Astrocyte (in vitro differentiated cells and primary cell): ENCODE data around the gene CCSER1. TPM values are rescaled to one million over a fixed set of nuclear protein-coding genes. Genes with fewer than 3 reads are reported as not detected.

Experiments
- DNase-seq: peaks from one replicate; pipeline ENCODE4 v3.0.0-alpha.2; 2010; ENCODE audit warnings: low read depth
- FAIRE-seq: peaks from 2 replicates; lab custom pipeline; 2011; peaks lifted over from hg19 to GRCh38; lab: Jason Lieb, UNC
- H2AFZ ChIP-seq: 2 replicates; pipeline ENCODE4 v1.6.0; 2012; ENCODE audit warnings: low read depth, low read length, inconsistent platforms
- H3K27ac ChIP-seq: 2 replicates; pipeline ENCODE4 v1.5.1; 2011; ENCODE audit warnings: low read depth, low read length, inconsistent platforms
- H3K27me3 ChIP-seq: 2 replicates; pipeline ENCODE4 v1.6.0; 2011; ENCODE audit warnings: low read length, inconsistent platforms; ENCODE audit not compliant: insufficient read depth
- H3K36me3 ChIP-seq: 2 replicates; pipeline ENCODE4 v1.5.1; 2011; ENCODE audit warnings: low read length, inconsistent platforms; ENCODE audit not compliant: insufficient read depth
- H3K4me1 ChIP-seq: 2 replicates; pipeline ENCODE4 v1.5.1; 2011; ENCODE audit warnings: low read length, inconsistent platforms; ENCODE audit not compliant: insufficient read depth
- H3K4me2 ChIP-seq: 2 replicates; pipeline ENCODE4 v1.6.0; 2012; ENCODE audit warnings: low read length, inconsistent platforms
- H3K4me3 ChIP-seq: 2 replicates; pipeline ENCODE4 v1.5.1; 2011; ENCODE audit warnings: low read depth, mild to moderate bottlenecking, low read length, inconsistent platforms; ENCODE audit not compliant: insufficient read depth
- H3K79me2 ChIP-seq: 2 replicates; pipeline ENCODE4 v1.6.0; 2012; ENCODE audit warnings: mild to moderate bottlenecking, low read length, inconsistent platforms; ENCODE audit not compliant: insufficient read depth
- H3K9ac ChIP-seq: 2 replicates; pipeline ENCODE4 v1.6.0; 2012; ENCODE audit warnings: mild to moderate bottlenecking, low read length, inconsistent platforms
- H3K9me3 ChIP-seq: 2 replicates; pipeline ENCODE4 v1.5.1; 2012; ENCODE audit warnings: low read depth, mild to moderate bottlenecking, low read length, inconsistent platforms; ENCODE audit not compliant: insufficient read depth
- H4K20me1 ChIP-seq: 2 replicates; pipeline ENCODE4 v1.6.0; 2012; ENCODE audit warnings: low read length, inconsistent platforms; ENCODE audit not compliant: insufficient read depth
- H3K27ac Mint-ChIP-seq: one replicate; pipeline ENCODE4 v1.8.0; 2021; ENCODE audit warnings: mild to moderate bottlenecking, mixed read lengths; ENCODE audit not compliant: unreplicated experiment
- H3K27me3 Mint-ChIP-seq: one replicate; pipeline ENCODE4 v1.8.0; 2021; ENCODE audit warnings: low read depth, mixed read lengths; ENCODE audit not compliant: unreplicated experiment
- H3K36me3 Mint-ChIP-seq: one replicate; pipeline ENCODE4 v1.8.0; 2021; ENCODE audit warnings: low read depth, mixed read lengths; ENCODE audit not compliant: unreplicated experiment
- H3K4me1 Mint-ChIP-seq: one replicate; pipeline ENCODE4 v1.8.0; 2021; ENCODE audit warnings: low read depth, mixed read lengths; ENCODE audit not compliant: unreplicated experiment
- H3K4me3 Mint-ChIP-seq: one replicate; pipeline ENCODE4 v1.8.0; 2021; ENCODE audit warnings: mild to moderate bottlenecking, moderate library complexity, mixed read lengths; ENCODE audit not compliant: unreplicated experiment
- H3K9me3 Mint-ChIP-seq: one replicate; pipeline ENCODE4 v1.8.0; 2021; ENCODE audit warnings: mild to moderate bottlenecking, mixed read lengths; ENCODE audit not compliant: unreplicated experiment
- EZH2 ChIP-seq: IDR thresholded peaks from 2 replicates; pipeline ENCODE4 v1.6.1; 2012; ENCODE audit warnings: mild to moderate bottlenecking, low read length, inconsistent platforms; ENCODE audit not compliant: insufficient read depth
- total RNA-seq: library from RNA; stranded (reverse); gene quantifications from 2 replicates; pipeline ENCODE4 v1.2.1, GENCODE V29; 2021
- TF ChIP-seq, protein P1 (sequence below): IDR thresholded peaks from 2 replicates; pipeline ENCODE4 v1.5.1; 2011; ENCODE audit warnings: low read depth, mild to moderate bottlenecking, inconsistent platforms, low read length, moderate library complexity; ENCODE audit not compliant: insufficient read depth

The CCSER1 gene
- total RNA-seq, 1 donor from 2014 or later, result 2.2 TPM

DNA sequence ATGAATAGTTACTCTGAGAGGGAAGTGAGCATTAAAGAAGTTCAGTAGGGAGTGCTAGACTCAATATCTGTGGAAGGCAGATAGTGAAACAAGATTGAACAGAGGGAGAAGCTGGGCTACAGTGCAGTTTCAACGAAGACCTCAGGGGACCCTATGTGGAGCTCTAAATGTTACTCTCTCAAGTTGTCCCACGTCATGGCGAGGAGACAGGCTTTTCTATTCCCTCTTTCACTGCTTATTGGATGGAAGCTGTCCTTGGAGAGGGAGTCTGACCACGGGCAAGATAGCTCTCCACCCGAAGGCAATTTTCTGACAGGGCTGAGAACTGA is 42.3 kb upstream of the CCSER1 start:
- Mint-ChIP-seq H3K27me3 (no peaks in the 10 kb centered on the region), H3K9me3 (no peaks in the 10 kb centered on the region), H3K36me3 (no peaks in the 10 kb centered on the region), H3K4me1 (no peaks in the 10 kb centered on the region), H3K27ac (no peak overlapping the region), H3K4me3 (no peak overlapping the region)
- no peak overlapping the region for H3K9ac ChIP-seq
- TF ChIP-seq, protein P1, sequence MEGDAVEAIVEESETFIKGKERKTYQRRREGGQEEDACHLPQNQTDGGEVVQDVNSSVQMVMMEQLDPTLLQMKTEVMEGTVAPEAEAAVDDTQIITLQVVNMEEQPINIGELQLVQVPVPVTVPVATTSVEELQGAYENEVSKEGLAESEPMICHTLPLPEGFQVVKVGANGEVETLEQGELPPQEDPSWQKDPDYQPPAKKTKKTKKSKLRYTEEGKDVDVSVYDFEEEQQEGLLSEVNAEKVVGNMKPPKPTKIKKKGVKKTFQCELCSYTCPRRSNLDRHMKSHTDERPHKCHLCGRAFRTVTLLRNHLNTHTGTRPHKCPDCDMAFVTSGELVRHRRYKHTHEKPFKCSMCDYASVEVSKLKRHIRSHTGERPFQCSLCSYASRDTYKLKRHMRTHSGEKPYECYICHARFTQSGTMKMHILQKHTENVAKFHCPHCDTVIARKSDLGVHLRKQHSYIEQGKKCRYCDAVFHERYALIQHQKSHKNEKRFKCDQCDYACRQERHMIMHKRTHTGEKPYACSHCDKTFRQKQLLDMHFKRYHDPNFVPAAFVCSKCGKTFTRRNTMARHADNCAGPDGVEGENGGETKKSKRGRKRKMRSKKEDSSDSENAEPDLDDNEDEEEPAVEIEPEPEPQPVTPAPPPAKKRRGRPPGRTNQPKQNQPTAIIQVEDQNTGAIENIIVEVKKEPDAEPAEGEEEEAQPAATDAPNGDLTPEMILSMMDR, result no peak
- TF ChIP-seq EZH2, result no peak
- H3K4me2 ChIP-seq, result no peak overlapping the region
- no peak overlapping the region for H2AFZ ChIP-seq
- no peak for DNase-seq
- no peaks in the 10 kb centered on the region for H3K79me2 ChIP-seq
- no peaks in the 10 kb centered on the region for H3K36me3 ChIP-seq
- no peaks in the 10 kb centered on the region for H3K4me1 ChIP-seq
- FAIRE-seq, result no peak
- H4K20me1 ChIP-seq, result no peaks in the 10 kb centered on the region
- H3K9me3 ChIP-seq, result no peaks in the 10 kb centered on the region
- no peaks in the 10 kb centered on the region for H3K27me3 ChIP-seq
- H3K27ac ChIP-seq, result no peak overlapping the region
- H3K4me3 ChIP-seq, result no peak overlapping the region

DNA sequence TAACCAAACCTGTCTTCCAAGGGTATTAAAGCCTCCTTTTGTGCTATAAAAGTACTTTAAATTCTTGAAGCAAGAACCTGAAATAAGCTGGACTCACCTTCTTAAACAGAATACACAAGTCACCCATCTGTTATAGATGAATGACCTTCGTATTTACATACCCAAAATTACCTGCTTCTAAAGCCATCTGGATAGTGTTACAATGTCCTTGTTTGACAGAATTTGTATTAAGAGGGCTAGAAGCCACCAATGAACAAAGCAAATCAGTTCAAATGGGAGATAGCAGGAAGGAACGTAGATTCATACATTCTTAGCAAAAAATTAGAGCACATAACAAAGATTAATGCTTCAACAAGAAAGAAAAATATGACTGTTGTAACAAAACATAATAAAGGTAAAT is 33.7 kb upstream of the CCSER1 start:
- no peak overlapping the region for H3K27ac Mint-ChIP-seq
- H4K20me1 ChIP-seq, result no peaks in the 10 kb centered on the region
- no peak overlapping the region for H3K9ac ChIP-seq
- H3K36me3 ChIP-seq, result no peaks in the 10 kb centered on the region
- H3K4me3 ChIP-seq, result no peak overlapping the region
- H3K4me1 Mint-ChIP-seq, result peaks cover 7% of the 10 kb centered on the region
- FAIRE-seq (no peak), DNase-seq (no peak)
- H3K9me3 ChIP-seq, result no peaks in the 10 kb centered on the region
- no peak overlapping the region for H3K4me2 ChIP-seq
- H2AFZ ChIP-seq, result no peak overlapping the region
- no peak overlapping the region for H3K4me3 Mint-ChIP-seq
- no peaks in the 10 kb centered on the region for H3K9me3 Mint-ChIP-seq
- no peaks in the 10 kb centered on the region for H3K27me3 ChIP-seq
- no peak for TF ChIP-seq EZH2
- TF ChIP-seq, protein P1, result no peak
- H3K27me3 Mint-ChIP-seq, result no peaks in the 10 kb centered on the region
- H3K4me1 ChIP-seq, result no peaks in the 10 kb centered on the region
- no peaks in the 10 kb centered on the region for H3K79me2 ChIP-seq
- H3K27ac ChIP-seq, result no peak overlapping the region
- no peaks in the 10 kb centered on the region for H3K36me3 Mint-ChIP-seq

DNA sequence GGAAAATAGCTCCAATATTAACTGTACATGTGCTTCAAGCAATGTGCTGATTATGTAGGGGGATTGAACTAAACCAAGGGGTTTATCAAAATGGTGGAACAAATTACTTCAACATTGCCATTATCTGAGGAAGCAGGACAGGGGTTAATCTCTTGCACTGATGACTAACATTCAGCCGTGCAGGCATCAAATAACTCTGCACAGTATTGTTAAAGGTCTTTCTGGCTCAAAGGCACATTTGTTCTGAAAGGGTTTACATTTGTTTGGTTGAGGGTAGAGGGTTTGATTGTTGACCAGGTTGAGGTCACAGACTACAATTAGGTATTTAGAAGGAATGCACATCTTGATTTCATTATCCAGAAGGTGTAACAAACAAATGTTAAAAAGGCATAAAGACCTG is 32.2 kb upstream of the CCSER1 start:
- H3K27ac Mint-ChIP-seq, result no peak overlapping the region
- H3K9me3 Mint-ChIP-seq, result no peaks in the 10 kb centered on the region

More for the DNA sequence above, 32.2 kb upstream of the CCSER1 start:
- Histone ChIP-seq H3K27me3 (no peaks in the 10 kb centered on the region), H3K9ac (no peak overlapping the region), H3K36me3 (no peaks in the 10 kb centered on the region), H4K20me1 (no peaks in the 10 kb centered on the region), H3K79me2 (no peaks in the 10 kb centered on the region), H3K4me2 (peak overlapping the region; percentile 23), H3K4me3 (no peak overlapping the region), H2AFZ (no peak overlapping the region), H3K9me3 (no peaks in the 10 kb centered on the region), H3K27ac (no peak overlapping the region), H3K4me1 (no peaks in the 10 kb centered on the region)
- FAIRE-seq, result no peak
- no peak overlapping the region for H3K4me3 Mint-ChIP-seq
- no peaks in the 10 kb centered on the region for H3K36me3 Mint-ChIP-seq
- peaks cover 7% of the 10 kb centered on the region for H3K4me1 Mint-ChIP-seq
- no peaks in the 10 kb centered on the region for H3K27me3 Mint-ChIP-seq
- no peak for TF ChIP-seq EZH2
- TF ChIP-seq, protein P1, result no peak
- DNase-seq, result no peak
